Uterus (tissue), 2 donors: Measurements from ENCODE around the gene TRIM45.

Experiments
- CTCF ChIP-seq, 4 experiments: fragments of 200-600 bp in 2 of 4; fragments of 450-650 bp in 2 of 4; sonication (generic) in 2 of 4; IDR thresholded peaks; one replicate each; pipeline ENCODE4 v1.5.1; 2016 to 2019; ENCODE audit warnings: antibody characterized with exemption in 4 of 4, mild to moderate bottlenecking in 2 of 4, moderate library complexity in 1 of 4
- POLR2A ChIP-seq, 2 donors: fragments of 450-650 bp; IDR thresholded peaks; one replicate each; pipeline ENCODE4 v1.6.1; 2016; ENCODE audit warnings: antibody characterized with exemption in 2 of 2, mild to moderate bottlenecking in 1 of 2, moderate library complexity in 1 of 2

- TF ChIP-seq CTCF (IDR thresholded peaks at IDR 0.05) (no peak), POLR2A (IDR thresholded peaks at IDR 0.05) (no peak)
These were observed 20.2 kb downstream of the TRIM45 start for GRCh38 chr1:117101334-117101733.
